HUES64 (cell line): Measurements from ENCODE around the gene FBXL13.
"Not testable (repeated sequence)": the region's sequence is repeated elsewhere in the genome, so short reads cannot be mapped to it uniquely, and the experiment has no call there.

ENCODE experiments used
- H3K27ac ChIP-seq: 2 replicates; pipeline ENCODE4 v1.7.0; 2013; ENCODE audit warnings: low read depth, low read length, inconsistent platforms
- H3K27me3 ChIP-seq: 2 replicates; pipeline ENCODE4 v1.6.1; 2013; ENCODE audit warnings: mild to moderate bottlenecking, low read length; ENCODE audit not compliant: insufficient read depth
- H3K36me3 ChIP-seq: 2 replicates; pipeline ENCODE4 v1.6.1; 2013; ENCODE audit warnings: mild to moderate bottlenecking, low read length; ENCODE audit not compliant: insufficient read depth
- H3K4me1 ChIP-seq: 2 replicates; pipeline ENCODE4 v1.6.1; 2013; ENCODE audit warnings: mild to moderate bottlenecking, low read length, moderate library complexity; ENCODE audit not compliant: insufficient read depth
- H3K4me3 ChIP-seq: 2 replicates; pipeline ENCODE4 v1.5.1; 2013; ENCODE audit warnings: mild to moderate bottlenecking, low read length, moderate library complexity
- H3K9ac ChIP-seq: 2 replicates; pipeline ENCODE4 v1.6.1; 2013; ENCODE audit warnings: mild to moderate bottlenecking, low read depth, low read length
- H3K9me3 ChIP-seq: 2 replicates; pipeline ENCODE4 v1.6.1; 2013; ENCODE audit warnings: low read depth, low read length; ENCODE audit not compliant: insufficient read depth
- WGBS: fragments of 150-250, 120-280 bp; methylation state at CpG from one replicate; pipeline ENCODE4 v1.1.7; 2013; ENCODE audit warnings: missing lambda C conversion rate; 5-methylcytosine and 5-hydroxymethylcytosine counted together

The FBXL13 gene

DNA sequence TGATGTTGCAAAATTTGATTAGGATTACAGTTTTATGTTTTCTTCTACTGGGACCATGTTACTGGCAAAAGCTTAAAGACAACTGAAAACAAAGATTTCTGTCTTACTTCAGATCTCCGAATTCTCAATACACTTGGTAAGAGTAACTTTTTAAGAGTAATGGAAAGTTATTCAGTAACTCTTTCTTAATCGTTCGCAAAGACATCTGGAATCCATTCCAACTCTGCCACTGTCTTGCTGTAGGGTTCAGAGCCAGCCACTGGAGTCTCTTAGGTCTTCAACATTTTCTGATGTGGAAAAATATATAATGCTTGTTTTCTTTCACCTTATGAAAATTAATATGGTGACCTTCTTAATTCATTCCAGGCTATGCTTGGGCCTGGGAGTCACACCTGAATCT, 295.9 kb downstream of the FBXL13 start:
- not testable (repeated sequence) for H3K27ac ChIP-seq

DNA sequence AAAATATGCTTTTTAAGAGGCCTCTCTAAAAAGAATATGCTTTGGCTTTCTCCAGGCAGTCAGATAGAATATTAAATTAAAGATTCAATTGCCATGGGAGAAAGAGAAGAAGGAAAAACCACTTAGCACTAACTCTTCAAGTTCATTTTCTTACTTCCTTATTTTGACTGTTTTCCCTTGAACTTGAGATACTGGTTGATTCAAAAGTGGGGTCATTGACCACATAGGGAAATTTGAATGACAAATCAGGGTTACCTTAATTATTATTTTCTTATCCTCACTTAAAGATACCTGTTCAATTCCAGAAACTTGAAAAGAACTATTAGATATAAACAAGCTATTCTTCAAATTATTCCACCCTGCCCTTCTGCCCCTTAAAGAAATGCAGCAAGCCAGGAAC, 298.4 kb downstream of the FBXL13 start:
- not testable (repeated sequence) for H3K27me3 ChIP-seq, H3K9ac ChIP-seq, H3K4me3 ChIP-seq, H3K4me1 ChIP-seq, H3K27ac ChIP-seq
- Histone ChIP-seq H3K9me3 (peaks cover 10% of the 10 kb centered on the region), H3K36me3 (peaks cover 14% of the 10 kb centered on the region)

More for the DNA sequence above, 295.9 kb downstream of the FBXL13 start:
- no CpG with 5 or more reads among the region's 3 CpGs for WGBS
- not testable (repeated sequence) for H3K27me3 ChIP-seq, H3K4me3 ChIP-seq, H3K9ac ChIP-seq, H3K4me1 ChIP-seq
- peaks cover 16% of the 10 kb centered on the region for H3K36me3 ChIP-seq
- peaks cover 10% of the 10 kb centered on the region for H3K9me3 ChIP-seq

DNA sequence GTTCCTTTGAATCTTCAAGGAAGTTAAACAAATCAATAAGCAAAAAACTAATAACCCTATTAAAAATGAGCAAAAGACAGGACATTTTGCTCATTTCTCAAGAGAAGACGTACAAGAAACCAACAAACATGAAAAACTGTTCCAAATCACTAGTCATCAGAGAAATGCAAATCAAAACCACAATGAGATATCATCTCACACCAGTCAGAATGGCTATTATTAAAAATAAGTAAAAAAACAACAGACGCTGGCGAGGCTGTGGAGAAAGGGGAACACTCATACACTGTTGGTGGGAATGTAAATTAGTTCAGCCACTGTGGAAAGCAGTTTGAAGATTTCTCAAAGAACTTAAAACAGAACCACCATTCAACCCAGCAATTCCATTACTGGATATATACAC, 304.1 kb downstream of the FBXL13 start:
- H3K9ac ChIP-seq, H3K4me1 ChIP-seq, H3K9me3 ChIP-seq, H3K36me3 ChIP-seq, H3K27me3 ChIP-seq, H3K4me3 ChIP-seq, H3K27ac ChIP-seq: not testable (repeated sequence)
- WGBS: 90% methylated on average over 1 of the region's 3 CpGs

DNA sequence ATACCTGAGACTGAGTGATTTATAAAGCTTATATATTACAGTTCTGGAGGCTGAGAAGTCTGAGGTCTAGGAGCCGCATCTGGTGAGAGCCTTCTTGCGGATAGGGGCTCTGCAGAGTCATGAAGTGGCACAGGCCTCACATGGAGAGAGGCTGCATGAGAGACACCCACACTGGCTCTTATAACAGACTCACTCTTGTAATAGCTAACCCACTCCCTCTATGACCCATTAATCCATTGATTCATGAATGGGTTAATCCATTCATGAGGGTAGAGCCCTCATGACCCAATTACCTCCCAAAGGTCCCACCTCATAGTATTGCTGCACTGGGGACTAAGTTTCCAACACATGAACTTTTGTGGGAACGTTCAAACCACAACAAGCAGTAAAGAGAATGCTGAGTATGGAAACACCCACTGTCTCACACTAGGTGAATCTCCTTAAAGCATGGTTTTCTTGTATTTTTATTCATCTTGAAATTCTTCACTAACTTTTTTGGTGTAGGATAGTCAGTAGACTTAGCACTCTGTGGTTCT, 304.9 kb downstream of the FBXL13 start:
- not testable (repeated sequence) for H3K27ac ChIP-seq, H3K27me3 ChIP-seq, H3K4me3 ChIP-seq, H3K36me3 ChIP-seq, H3K9ac ChIP-seq, H3K4me1 ChIP-seq, H3K9me3 ChIP-seq
- 88% methylated on average over 1 of the region's 3 CpGs for WGBS

DNA sequence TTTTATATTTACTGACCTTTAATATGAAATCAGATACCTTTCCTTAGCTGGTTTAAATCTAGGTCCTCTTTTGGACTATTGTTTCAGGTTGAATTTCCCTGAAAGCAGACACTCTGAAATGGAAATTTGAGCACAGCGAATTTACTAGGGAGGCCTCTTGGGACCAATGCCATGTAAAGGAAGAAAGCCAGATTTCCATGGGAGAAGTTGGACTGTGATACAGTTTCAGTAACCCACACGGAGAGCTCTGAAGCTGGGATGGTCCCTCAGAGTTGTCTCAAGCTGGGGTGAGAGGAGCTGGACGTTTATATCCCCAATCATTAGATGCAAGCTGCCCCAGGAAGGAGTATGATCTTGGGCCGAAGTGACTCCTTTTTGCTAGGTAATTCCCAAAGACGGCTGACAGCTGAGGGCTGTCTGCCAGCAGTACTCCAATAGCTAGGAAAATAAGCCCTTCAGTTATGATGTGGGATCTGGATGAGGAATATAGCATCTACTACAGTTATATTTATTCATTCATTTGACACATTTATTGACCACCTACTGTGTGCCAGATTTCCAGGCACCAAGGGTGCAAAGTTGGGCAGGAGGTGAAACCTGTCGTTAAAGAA, 311.2 kb downstream of the FBXL13 start:
- not testable (repeated sequence) for H3K9ac ChIP-seq, H3K27ac ChIP-seq, H3K36me3 ChIP-seq, H3K4me1 ChIP-seq, H3K9me3 ChIP-seq, H3K27me3 ChIP-seq, H3K4me3 ChIP-seq
- WGBS: 96% methylated on average over 5 of the region's 6 CpGs
